ENCODE measurements around the gene CSN1S1.

CSN1S1 gene

GRCh38 chr4:69994782-69995181, 63.9 kb downstream of the CSN1S1 start:
- no peak for DNase-seq

DNA sequence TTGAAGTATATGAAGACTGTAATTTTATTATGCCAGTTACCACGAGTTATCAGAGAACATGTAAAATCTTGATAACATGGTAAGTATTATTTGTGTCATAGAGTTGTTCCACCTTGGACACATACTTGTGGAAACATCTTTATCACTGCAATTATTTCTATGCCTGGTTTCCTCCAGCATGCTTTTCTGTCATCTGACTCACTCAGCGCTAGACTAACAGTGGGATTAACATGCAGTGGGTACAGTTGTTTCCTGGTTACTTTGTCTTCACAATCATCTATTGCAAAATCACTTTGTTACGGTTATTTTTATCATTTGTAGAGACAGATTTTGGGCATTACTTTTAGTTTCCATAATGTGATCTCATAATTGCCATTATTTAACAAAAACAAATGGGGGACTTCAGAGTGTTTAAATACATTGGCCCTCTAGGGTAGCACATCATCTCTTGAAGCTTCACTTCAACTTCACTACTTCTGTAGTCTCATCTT, 64.7 kb downstream of the CSN1S1 start, which contains the start of gene STATH:
TSS of gene STATH (plus strand) at position 441 of the 491 bp plus-strand sequence. CDS start 2,472 bp downstream, outside the sequence.
- no peak for DNase-seq

Measured in NCI-H1694 treated with DMSO at 0.1 percent for 48 hours (cell line).